Measurements from ENCODE around the gene CLDND2.

GRCh38 chr19:51394050-51394836 is 25.4 kb upstream of the CLDND2 start:
- TF ChIP-seq CTCF (IDR thresholded peaks at IDR 0.05) (no peak), POLR2AphosphoS5 (IDR thresholded peaks at IDR 0.05; ENCODE audit: low read depth, low read length) (peak; percentile 67), REST (IDR thresholded peaks at IDR 0.05; ENCODE audit: insufficient read depth in 1 of 2, low read depth in 2 of 2, low read length in 1 of 2) (no peak), SIN3A (IDR thresholded peaks at IDR 0.05; ENCODE audit: borderline replicate concordance, insufficient read depth, low read depth, low read length) (peak; percentile 49; the same call in 1 of the 2 replicates), TCF7L2 (IDR thresholded peaks at IDR 0.05; ENCODE audit: low read depth, low read length) (0 out of 2 replicates have a peak, but pooled peaks have one; percentile 3)
